Stimulated activated naive B cell treated with anti-CD40 and anti-IgM and Interleukin-4, amounts not matched to agents 10 μg/mL and 1 μg/mL and 100 μg/mL, for 72 hours (primary cell): ENCODE measurements around the gene APOL2.
"Not testable (repeated sequence)": the region's sequence is repeated elsewhere in the genome, so short reads cannot be mapped to it uniquely, and the experiment has no call there.

Experiments
- ATAC-seq, 2 donors: fragments of 150-1000 bp; cut with Tn5 transposase; replicated peaks; 2 replicates each; pipeline ENCODE4 v1.10.0; 2021; ENCODE audit warnings: moderate library complexity in 1 of 2
- DNase-seq: peaks from one replicate; pipeline ENCODE4 v3.0.0; 2021
- H3K27ac Mint-ChIP-seq: one replicate; pipeline ENCODE4 v1.8.0; 2022; ENCODE audit warnings: mild to moderate bottlenecking, mixed read lengths
- H3K27me3 Mint-ChIP-seq, 2 donors: one replicate each; pipeline ENCODE4 v1.8.0; 2022; ENCODE audit warnings: mixed read lengths in 2 of 2
- H3K36me3 Mint-ChIP-seq, 2 donors: one replicate each; pipeline ENCODE4 v1.8.0; 2022; ENCODE audit warnings: mixed read lengths in 2 of 2, mild to moderate bottlenecking in 1 of 2
- H3K4me1 Mint-ChIP-seq, 2 donors: one replicate each; pipeline ENCODE4 v1.8.0; 2022; ENCODE audit warnings: mixed read lengths in 2 of 2, mild to moderate bottlenecking in 1 of 2
- H3K4me3 Mint-ChIP-seq, 2 donors: one replicate each; pipeline ENCODE4 v1.8.0; 2022; ENCODE audit warnings: mild to moderate bottlenecking in 2 of 2, mixed read lengths in 2 of 2, moderate library complexity in 1 of 2
- H3K9me3 Mint-ChIP-seq, 2 donors: one replicate each; pipeline ENCODE4 v1.8.0; 2022; ENCODE audit warnings: mixed read lengths in 2 of 2, mild to moderate bottlenecking in 1 of 2

Gene APOL2

GRCh38 chr22:36274531-36274930 is 35.2 kb upstream of the APOL2 start:
- Mint-ChIP-seq H3K27ac (no peak overlapping the region), H3K36me3 (peaks cover 3 to 11% of the 10 kb centered on the region in 2 donors), H3K4me3 (no peak overlapping the region), H3K4me1 (peaks cover 11 to 15% of the 10 kb centered on the region in 2 donors), H3K27me3 (no peaks in the 10 kb centered on the region), H3K9me3 (no peaks in the 10 kb centered on the region)
- DNase-seq, result no peak
- ATAC-seq, result no peak

- ATAC-seq, H3K4me3 Mint-ChIP-seq: not testable (repeated sequence)
These were observed 32.6 kb upstream of the APOL2 start for GRCh38 chr22:36271951-36272350.

GRCh38 chr22:36271231-36271630 is 31.9 kb upstream of the APOL2 start:
- peaks cover 17 to 22% of the 10 kb centered on the region in 2 donors for H3K36me3 Mint-ChIP-seq
- H3K27me3 Mint-ChIP-seq, DNase-seq, H3K9me3 Mint-ChIP-seq, H3K4me3 Mint-ChIP-seq, H3K27ac Mint-ChIP-seq, H3K4me1 Mint-ChIP-seq, ATAC-seq: not testable (repeated sequence)

More at GRCh38 chr22:36271951-36272350, 32.6 kb upstream of the APOL2 start:
- not testable (repeated sequence) for H3K9me3 Mint-ChIP-seq, DNase-seq, H3K27me3 Mint-ChIP-seq, H3K27ac Mint-ChIP-seq, H3K4me1 Mint-ChIP-seq
- H3K36me3 Mint-ChIP-seq, result peaks cover 12 to 16% of the 10 kb centered on the region in 2 donors

- no peaks in the 10 kb centered on the region for H3K27me3 Mint-ChIP-seq
- no peak overlapping the region for H3K4me3 Mint-ChIP-seq
- no peak overlapping the region for H3K27ac Mint-ChIP-seq
- no peaks in the 10 kb centered on the region for H3K9me3 Mint-ChIP-seq
- ATAC-seq (no peak), DNase-seq (no peak)
- H3K4me1 Mint-ChIP-seq, result no peaks in the 10 kb centered on the region
- peaks cover 37 to 46% of the 10 kb centered on the region in 2 donors for H3K36me3 Mint-ChIP-seq
These were observed 28.7 kb upstream of the APOL2 start for GRCh38 chr22:36267896-36268485.

- no peaks in the 10 kb centered on the region for H3K27me3 Mint-ChIP-seq
- no peak overlapping the region for H3K4me3 Mint-ChIP-seq
- no peak overlapping the region for H3K27ac Mint-ChIP-seq
- no peak for DNase-seq
- H3K4me1 Mint-ChIP-seq, result no peaks in the 10 kb centered on the region
- H3K9me3 Mint-ChIP-seq, result no peaks in the 10 kb centered on the region
- no peak for ATAC-seq
- peaks cover 45 to 55% of the 10 kb centered on the region in 2 donors for H3K36me3 Mint-ChIP-seq
These were observed 27.7 kb upstream of the APOL2 start for GRCh38 chr22:36267058-36267457.

GRCh38 chr22:36263886-36264664 is 24.7 kb upstream of the APOL2 start:
- peaks cover 51 to 66% of the 10 kb centered on the region in 2 donors for H3K36me3 Mint-ChIP-seq
- not testable (repeated sequence) for H3K27me3 Mint-ChIP-seq, H3K4me3 Mint-ChIP-seq, DNase-seq, ATAC-seq, H3K27ac Mint-ChIP-seq, H3K9me3 Mint-ChIP-seq, H3K4me1 Mint-ChIP-seq

- H3K4me1 Mint-ChIP-seq, ATAC-seq, H3K4me3 Mint-ChIP-seq, H3K27me3 Mint-ChIP-seq, DNase-seq, H3K9me3 Mint-ChIP-seq, H3K27ac Mint-ChIP-seq: not testable (repeated sequence)
- peaks cover 53 to 70% of the 10 kb centered on the region in 2 donors for H3K36me3 Mint-ChIP-seq
These were observed 23.9 kb upstream of the APOL2 start for GRCh38 chr22:36263216-36263673.

- Mint-ChIP-seq H3K36me3 (peaks cover 53 to 68% of the 10 kb centered on the region in 2 donors), H3K4me1 (peaks cover 8 to 17% of the 10 kb centered on the region in 2 donors)
- not testable (repeated sequence) for H3K9me3 Mint-ChIP-seq, ATAC-seq, H3K4me3 Mint-ChIP-seq, DNase-seq, H3K27ac Mint-ChIP-seq, H3K27me3 Mint-ChIP-seq
These were observed 23.0 kb upstream of the APOL2 start for GRCh38 chr22:36262307-36262706.

- DNase-seq, H3K9me3 Mint-ChIP-seq, H3K27me3 Mint-ChIP-seq, ATAC-seq, H3K4me3 Mint-ChIP-seq: not testable (repeated sequence)
- H3K36me3 Mint-ChIP-seq, result peaks cover 47 to 65% of the 10 kb centered on the region in 2 donors
- peaks cover 8 to 17% of the 10 kb centered on the region in 2 donors for H3K4me1 Mint-ChIP-seq
- peak overlapping the region; percentile 5 for H3K27ac Mint-ChIP-seq
These were observed 22.3 kb upstream of the APOL2 start for GRCh38 chr22:36261675-36262074.

- Mint-ChIP-seq H3K4me3 (no peak overlapping the region), H3K36me3 (peaks cover 40 to 55% of the 10 kb centered on the region in 2 donors), H3K27me3 (no peaks in the 10 kb centered on the region), H3K4me1 (peaks cover 8 to 17% of the 10 kb centered on the region in 2 donors), H3K9me3 (no peaks in the 10 kb centered on the region), H3K27ac (peak overlapping the region; percentile 20)
- ATAC-seq, result no peak
- no peak for DNase-seq
These were observed 20.4 kb upstream of the APOL2 start for GRCh38 chr22:36259615-36260300.

- peaks cover 11 to 25% of the 10 kb centered on the region in 2 donors for H3K4me1 Mint-ChIP-seq
- H3K9me3 Mint-ChIP-seq, result no peaks in the 10 kb centered on the region
- peaks cover 41 to 53% of the 10 kb centered on the region in 2 donors for H3K36me3 Mint-ChIP-seq
- peak overlapping the region; percentile 37 for H3K27ac Mint-ChIP-seq
- DNase-seq (no peak), ATAC-seq (peak; percentile 59 to 61)
- H3K27me3 Mint-ChIP-seq, result no peaks in the 10 kb centered on the region
- no peak overlapping the region for H3K4me3 Mint-ChIP-seq
These were observed 19.6 kb upstream of the APOL2 start for GRCh38 chr22:36258701-36259614.

- H3K27ac Mint-ChIP-seq, result no peak overlapping the region
- ATAC-seq (no peak), DNase-seq (no peak)
- no peak overlapping the region for H3K4me3 Mint-ChIP-seq
- H3K4me1 Mint-ChIP-seq, result peaks cover 17 to 33% of the 10 kb centered on the region in 2 donors
- no peaks in the 10 kb centered on the region for H3K27me3 Mint-ChIP-seq
- H3K9me3 Mint-ChIP-seq, result no peaks in the 10 kb centered on the region
- peaks cover 37 to 48% of the 10 kb centered on the region in 2 donors for H3K36me3 Mint-ChIP-seq
These were observed 18.8 kb upstream of the APOL2 start for GRCh38 chr22:36257948-36258670.

- Mint-ChIP-seq H3K36me3 (peaks cover 31 to 42% of the 10 kb centered on the region in 2 donors), H3K27me3 (no peaks in the 10 kb centered on the region), H3K4me1 (peaks cover 24 to 41% of the 10 kb centered on the region in 2 donors), H3K9me3 (no peaks in the 10 kb centered on the region), H3K4me3 (no peak overlapping the region), H3K27ac (no peak overlapping the region)
- DNase-seq (no peak), ATAC-seq (no peak)
These were observed 18.0 kb upstream of the APOL2 start for GRCh38 chr22:36257308-36257707.
